Liver (tissue), 3 donors: ENCODE data around the gene GRAP.
"Not testable (repeated sequence)": the region's sequence is repeated elsewhere in the genome, so short reads cannot be mapped to it uniquely, and the experiment has no call there.

Experiments
- CTCF ChIP-seq: fragments of 150-350 bp; IDR thresholded peaks from 2 replicates; pipeline ENCODE4 v1.5.1; 2017; ENCODE audit warnings: improper control_type of control experiment, low read depth, low read length; ENCODE audit not compliant: missing input control
- GABPA ChIP-seq, 2 donors: IDR thresholded peaks in 1 of 2; conservative IDR thresholded peaks in 1 of 2; 2 replicates each; pipeline ENCODE4 v1.6.1; 2016; ENCODE audit warnings: antibody characterized with exemption in 2 of 2, mild to moderate bottlenecking in 1 of 2, moderate library complexity in 1 of 2
- JUND ChIP-seq, 2 donors: IDR thresholded peaks; 2 replicates each; pipeline ENCODE4 v1.6.1; 2016; ENCODE audit warnings: antibody characterized with exemption in 2 of 2
- MAX ChIP-seq: IDR thresholded peaks from 2 replicates; pipeline ENCODE4 v1.6.1; 2016; ENCODE audit warnings: antibody characterized with exemption
- RAD21 ChIP-seq, 2 donors: IDR thresholded peaks; 2 replicates each; pipeline ENCODE4 v1.6.1; 2016; ENCODE audit warnings: antibody characterized with exemption in 2 of 2, mild to moderate bottlenecking in 2 of 2
- REST ChIP-seq: IDR thresholded peaks from 2 replicates; pipeline ENCODE4 v1.6.1; 2016; ENCODE audit warnings: antibody characterized with exemption, mild to moderate bottlenecking
- RXRA ChIP-seq, 2 donors: IDR thresholded peaks; 2 replicates each; pipeline ENCODE4 v1.6.1; 2017 to 2018; ENCODE audit warnings: antibody characterized with exemption in 2 of 2, mild to moderate bottlenecking in 1 of 2
- SP1 ChIP-seq: IDR thresholded peaks from 2 replicates; pipeline ENCODE4 v1.6.1; 2018; ENCODE audit warnings: antibody characterized with exemption, mild to moderate bottlenecking
- TAF1 ChIP-seq: conservative IDR thresholded peaks from 2 replicates; pipeline ENCODE4 v1.6.1; 2016; ENCODE audit warnings: antibody characterized with exemption, mild to moderate bottlenecking
- YY1 ChIP-seq: IDR thresholded peaks from 2 replicates; pipeline ENCODE4 v1.6.1; 2016; ENCODE audit warnings: antibody characterized with exemption, mild to moderate bottlenecking
- donor health status: healthy.
- donor health status: healthy.

- TF ChIP-seq RXRA (IDR thresholded peaks at IDR 0.05); REST; GABPA (IDR thresholded peaks at IDR 0.05 in 1 of 2, conservative IDR thresholded peaks at IDR 0.05 in 1 of 2); RAD21 (IDR thresholded peaks at IDR 0.05); TAF1; CTCF; MAX; JUND (IDR thresholded peaks at IDR 0.05); SP1; YY1: not testable (repeated sequence)
Measured at GRCh38 chr17:19076398-19077192, 29.8 kb upstream of the GRAP start.
